GM20000 (cell line): ENCODE measurements around the gene SSNA1.

Source experiments
- DNase-seq: peaks from one replicate; pipeline ENCODE4 v3.0.0; 2012; ENCODE audit warnings: low spot score
- TF ChIP-seq, protein P1 (sequence below): IDR thresholded peaks from 2 replicates; pipeline ENCODE4 v1.5.1; 2012; ENCODE audit warnings: mild to moderate bottlenecking, control low read depth; ENCODE audit errors: extremely low read depth, missing control alignments

Gene SSNA1

DNA sequence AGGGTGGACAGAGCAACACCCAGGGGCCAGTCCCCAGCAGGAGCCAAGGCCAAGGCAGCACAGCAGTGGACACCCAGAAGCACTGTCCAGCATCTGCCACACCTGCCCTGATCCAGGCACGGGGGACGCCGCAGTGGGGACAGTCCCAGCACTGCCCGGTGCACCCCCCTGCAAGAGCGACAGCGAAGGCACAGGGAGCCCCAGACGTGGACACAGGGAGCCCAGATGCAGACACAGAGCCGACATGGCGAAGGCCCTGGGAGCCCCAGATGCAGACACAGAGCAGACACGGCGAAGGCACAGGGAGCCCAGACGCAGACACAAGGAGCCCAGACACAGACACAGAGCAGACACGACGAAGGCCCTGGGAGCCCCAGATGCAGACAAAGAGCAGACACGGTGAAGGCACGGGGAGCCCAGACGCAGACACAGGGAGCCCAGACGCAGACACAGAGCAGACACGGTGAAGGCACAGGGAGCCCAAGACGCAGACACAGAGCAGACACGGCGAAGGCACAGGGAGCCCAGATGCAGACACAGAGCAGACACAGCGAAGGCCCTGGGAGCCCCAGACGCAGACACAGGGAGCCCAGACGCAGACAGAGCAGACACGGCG is 4.4 kb upstream of the SSNA1 start:
- TF ChIP-seq, protein P1, sequence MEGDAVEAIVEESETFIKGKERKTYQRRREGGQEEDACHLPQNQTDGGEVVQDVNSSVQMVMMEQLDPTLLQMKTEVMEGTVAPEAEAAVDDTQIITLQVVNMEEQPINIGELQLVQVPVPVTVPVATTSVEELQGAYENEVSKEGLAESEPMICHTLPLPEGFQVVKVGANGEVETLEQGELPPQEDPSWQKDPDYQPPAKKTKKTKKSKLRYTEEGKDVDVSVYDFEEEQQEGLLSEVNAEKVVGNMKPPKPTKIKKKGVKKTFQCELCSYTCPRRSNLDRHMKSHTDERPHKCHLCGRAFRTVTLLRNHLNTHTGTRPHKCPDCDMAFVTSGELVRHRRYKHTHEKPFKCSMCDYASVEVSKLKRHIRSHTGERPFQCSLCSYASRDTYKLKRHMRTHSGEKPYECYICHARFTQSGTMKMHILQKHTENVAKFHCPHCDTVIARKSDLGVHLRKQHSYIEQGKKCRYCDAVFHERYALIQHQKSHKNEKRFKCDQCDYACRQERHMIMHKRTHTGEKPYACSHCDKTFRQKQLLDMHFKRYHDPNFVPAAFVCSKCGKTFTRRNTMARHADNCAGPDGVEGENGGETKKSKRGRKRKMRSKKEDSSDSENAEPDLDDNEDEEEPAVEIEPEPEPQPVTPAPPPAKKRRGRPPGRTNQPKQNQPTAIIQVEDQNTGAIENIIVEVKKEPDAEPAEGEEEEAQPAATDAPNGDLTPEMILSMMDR: no peak
- no peak for DNase-seq

DNA sequence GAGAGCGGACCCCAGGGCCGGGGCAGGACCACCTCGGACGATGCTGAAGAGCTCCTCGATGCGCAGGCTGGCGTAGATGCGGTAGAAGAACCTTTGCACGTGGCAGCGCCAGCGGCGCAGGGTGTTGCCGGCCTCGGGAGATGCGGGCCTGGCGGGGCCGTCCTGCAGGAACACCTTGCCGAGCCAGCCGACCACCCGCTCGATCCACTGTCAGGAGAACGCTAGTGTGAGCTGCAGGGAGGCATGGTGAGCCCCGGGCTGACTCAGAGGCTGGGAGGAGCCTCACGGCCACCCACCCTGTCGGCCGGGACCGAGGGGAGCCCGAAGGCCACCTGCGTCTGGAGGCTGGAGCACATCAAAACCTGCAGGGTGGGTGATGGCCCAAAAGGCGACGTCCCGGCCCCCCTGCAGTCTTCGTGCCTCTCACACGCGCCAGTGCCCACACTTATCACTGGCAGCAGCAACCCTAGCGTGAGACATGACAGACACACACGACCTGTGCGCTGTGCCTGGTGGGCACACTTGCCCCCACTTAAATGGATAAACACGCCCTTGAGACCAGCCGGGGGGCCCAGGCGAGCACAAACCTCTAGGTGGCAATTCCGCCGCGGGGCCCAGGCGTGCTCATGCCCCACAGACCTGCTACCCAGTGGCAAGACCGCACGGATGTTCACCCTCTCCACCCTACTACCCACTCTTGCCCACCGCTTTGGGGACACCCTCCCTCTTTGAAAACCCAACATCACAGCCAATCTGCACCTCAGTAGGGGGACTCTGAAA is 3.4 kb upstream of the SSNA1 start:
- TF ChIP-seq, protein P1: no peak
- no peak for DNase-seq

GRCh38 chr9:137185921-137186320 is 2.6 kb upstream of the SSNA1 start:
- TF ChIP-seq, protein P1: no peak
- no peak for DNase-seq

- DNase-seq: no peak
- TF ChIP-seq, protein P1: no peak
Observed at GRCh38 chr9:137186385-137186784, 2.1 kb upstream of the SSNA1 start.

GRCh38 chr9:137187386-137187785 is 1.1 kb upstream of the SSNA1 start:
- TF ChIP-seq, protein P1: no peak
- DNase-seq: no peak

DNA sequence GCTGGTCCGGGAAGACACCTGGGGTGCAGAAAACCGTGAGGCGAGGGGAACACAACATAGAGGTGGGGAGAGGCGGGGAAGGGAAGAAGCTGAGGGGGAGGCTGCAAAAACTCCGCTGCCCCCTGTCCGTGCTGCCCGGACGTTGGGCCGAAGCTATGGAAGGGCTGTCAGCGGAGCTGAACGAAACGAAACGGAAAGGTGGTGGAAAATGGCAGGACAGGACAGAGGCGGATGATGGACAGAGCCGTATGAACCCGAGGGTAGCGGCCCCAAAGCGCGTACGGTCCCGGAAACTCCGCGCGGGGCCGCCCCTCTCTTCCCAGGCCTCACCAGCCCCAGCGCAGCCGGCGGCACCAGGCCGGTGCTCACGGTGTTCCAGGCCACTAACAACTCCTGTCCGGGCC is 388 bp upstream of the SSNA1 start:
- TF ChIP-seq, protein P1: no peak
- no peak for DNase-seq
